Spinal cord (tissue), 10 donors: Measurements from ENCODE around the gene OR6C76. TPM values are rescaled to one million over a fixed set of nuclear protein-coding genes. Genes with fewer than 3 reads are reported as not detected.
"Not testable (repeated sequence)": the region's sequence is repeated elsewhere in the genome, so short reads cannot be mapped to it uniquely, and the experiment has no call there.

Experiments used
- DNase-seq, 6 donors: peaks; one replicate each; pipeline versions ENCODE4 v3.0.0 to v3.0.0-alpha.2; 2013 to 2015; ENCODE audit warnings: low spot score in 6 of 6, low read depth in 4 of 6
- H3K27ac ChIP-seq: one replicate; pipeline ENCODE4 v1.5.1; 2013; ENCODE audit warnings: low read depth, low read length, control low read depth
- H3K27me3 ChIP-seq: one replicate; pipeline ENCODE4 v1.6.1; 2013; ENCODE audit warnings: low read length; ENCODE audit not compliant: control insufficient read depth, insufficient read depth
- H3K36me3 ChIP-seq: one replicate; pipeline ENCODE4 v1.6.1; 2013; ENCODE audit warnings: low read length; ENCODE audit not compliant: control insufficient read depth, insufficient read depth
- H3K4me1 ChIP-seq: one replicate; pipeline ENCODE4 v1.6.1; 2013; ENCODE audit warnings: low read length; ENCODE audit not compliant: control insufficient read depth, insufficient read depth
- H3K4me3 ChIP-seq: one replicate; pipeline ENCODE4 v1.5.1; 2013; ENCODE audit warnings: low read depth, low read length, control low read depth
- H3K9me3 ChIP-seq: one replicate; pipeline ENCODE4 v1.6.1; 2013; ENCODE audit warnings: low read length; ENCODE audit not compliant: control insufficient read depth, insufficient read depth
- WGBS: methylation state at CpG from one replicate; pipeline ENCODE4 v1.1.5; 2013; ENCODE audit warnings: missing lambda C conversion rate; ENCODE audit not compliant: insufficient coverage; 5-methylcytosine and 5-hydroxymethylcytosine counted together
- long read RNA-seq, 4 donors: transcript quantifications; one replicate each; lab custom pipeline, GENCODE V29; 2026
- polyA plus RNA-seq, 2 donors: library from polyadenylated mRNA; unstranded; fragments of 120-200 nt; gene quantifications; one replicate each; pipeline ENCODE4 v1.2.1, GENCODE V29; 2013; ENCODE audit not compliant: insufficient read length in 2 of 2
- total RNA-seq, 2 donors: library from RNA; depleted of rRNA in 1 of 2; stranded (reverse); fragments of 120-200 nt in 1 of 2; fragments of >200 nt in 1 of 2; gene quantifications; one replicate each; pipeline versions ENCODE4 v1.2.3 to v1.2.4, GENCODE V29; 2013 to 2014
- donor health status: healthy.

The OR6C76 gene
- total RNA-seq, result not detected
- polyA plus RNA-seq, result not detected
- long read RNA-seq, donor 1, result 0 reads
- long read RNA-seq, donor 2, result 0 reads
- long read RNA-seq, donor 3, partial matches to known transcripts, result 0 of 1 reads
- long read RNA-seq, donor 3, other reads (novel, unspliced or antisense), result 0 of 1 reads
- long read RNA-seq, donor 4, result 0 reads

DNA sequence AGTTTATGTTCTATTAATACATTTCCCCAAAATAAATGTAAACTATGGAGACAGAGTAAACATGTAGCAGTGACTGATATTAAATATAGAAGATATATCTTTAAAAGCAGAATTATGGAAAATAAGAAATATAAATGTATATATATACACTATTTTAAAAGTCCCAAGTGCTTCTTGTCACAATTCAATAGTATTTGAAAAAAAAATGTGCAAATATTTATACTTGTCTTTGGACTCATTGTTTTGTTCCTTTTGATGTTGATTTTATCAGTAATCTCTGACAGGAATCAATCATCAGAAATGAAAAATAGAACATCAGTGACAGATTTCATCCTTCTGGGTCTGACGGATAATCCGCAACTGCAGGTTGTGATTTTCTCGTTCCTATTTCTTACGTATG, at the start of gene OR6C76:
OR6C76 (plus strand) TSS at position 301 of the 400 bp plus-strand sequence; CDS start at position 301, 0 bp downstream.
- Histone ChIP-seq H3K27ac (no peak within 1 kb of the TSS), H3K27me3 (no peaks in the 10 kb centered on the region), H3K36me3 (no peaks in the 10 kb centered on the region), H3K4me1 (no peaks in the 10 kb centered on the region), H3K4me3 (no peak within 1 kb of the TSS), H3K9me3 (no peaks in the 10 kb centered on the region)
- WGBS, result 100% methylated on average over 4 of the region's 4 CpGs
- DNase-seq, result no peak

DNA sequence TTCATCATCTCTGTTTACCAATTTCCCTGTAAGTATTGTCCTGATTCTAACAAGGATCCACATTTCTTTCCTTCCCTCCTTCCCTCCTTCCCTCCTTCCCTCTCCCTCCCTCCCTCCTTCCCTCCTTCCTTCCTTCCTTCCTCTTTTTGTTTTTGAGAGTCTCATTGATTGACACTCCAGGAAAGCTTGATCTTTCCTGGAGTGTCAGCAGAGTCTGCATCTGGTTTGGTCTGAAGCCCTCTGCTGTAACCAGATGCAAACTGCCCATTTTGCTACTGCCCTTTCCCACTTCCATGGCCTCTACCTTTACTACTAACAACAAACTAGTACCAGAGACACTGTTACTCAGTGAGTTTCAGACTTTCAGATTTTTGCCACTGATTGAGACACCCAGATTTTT, 40.2 kb upstream of the OR6C76 start:
- Histone ChIP-seq H3K36me3 (no peaks in the 10 kb centered on the region), H3K27me3 (no peaks in the 10 kb centered on the region), H3K9me3 (no peaks in the 10 kb centered on the region), H3K4me3 (no peak overlapping the region), H3K27ac (no peak overlapping the region), H3K4me1 (no peaks in the 10 kb centered on the region)
- no peak for DNase-seq

DNA sequence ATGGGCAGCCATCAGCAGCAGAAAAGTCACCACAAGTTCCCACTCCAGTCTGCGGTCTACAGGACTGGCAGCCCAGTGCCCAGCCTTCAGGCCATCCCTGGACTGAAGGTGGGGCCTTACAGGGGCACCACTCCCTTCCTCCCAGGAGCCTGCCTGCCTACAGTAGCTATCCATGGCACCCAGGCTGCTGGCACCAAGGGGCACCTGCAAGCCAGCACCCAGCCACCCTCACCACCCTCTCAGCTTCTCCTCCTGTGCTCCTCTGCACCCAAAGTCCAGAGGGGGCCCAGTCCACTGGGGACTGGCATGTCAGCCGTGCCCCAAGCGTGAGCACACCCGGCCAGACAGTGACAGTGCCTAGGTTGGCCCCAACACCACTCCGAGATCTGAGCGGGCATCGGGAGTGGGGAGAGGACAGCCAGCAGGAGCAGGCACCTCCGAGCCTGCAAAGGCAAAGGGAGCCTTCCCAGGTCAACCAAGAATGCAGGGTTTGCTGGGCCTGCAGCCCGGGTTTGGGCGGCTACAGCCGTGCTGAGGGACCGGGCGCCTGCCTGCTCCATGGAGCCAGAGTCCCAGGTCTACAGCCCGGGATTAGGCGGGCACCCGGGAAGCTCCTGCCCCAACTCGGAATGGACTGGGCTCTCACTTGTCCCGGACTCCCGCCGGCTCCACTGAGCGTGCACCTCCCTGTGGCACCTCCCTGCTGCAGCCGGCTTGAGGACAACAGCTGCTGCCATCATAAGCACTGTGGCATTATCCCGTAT, 33.8 kb upstream of the OR6C76 start:
- Histone ChIP-seq H3K27me3 (no peaks in the 10 kb centered on the region), H3K9me3 (no peaks in the 10 kb centered on the region), H3K36me3 (no peaks in the 10 kb centered on the region), H3K27ac (no peak overlapping the region), H3K4me1 (no peaks in the 10 kb centered on the region), H3K4me3 (no peak overlapping the region)
- no peak for DNase-seq
- WGBS, result 92% methylated on average over 23 of the region's 23 CpGs

DNA sequence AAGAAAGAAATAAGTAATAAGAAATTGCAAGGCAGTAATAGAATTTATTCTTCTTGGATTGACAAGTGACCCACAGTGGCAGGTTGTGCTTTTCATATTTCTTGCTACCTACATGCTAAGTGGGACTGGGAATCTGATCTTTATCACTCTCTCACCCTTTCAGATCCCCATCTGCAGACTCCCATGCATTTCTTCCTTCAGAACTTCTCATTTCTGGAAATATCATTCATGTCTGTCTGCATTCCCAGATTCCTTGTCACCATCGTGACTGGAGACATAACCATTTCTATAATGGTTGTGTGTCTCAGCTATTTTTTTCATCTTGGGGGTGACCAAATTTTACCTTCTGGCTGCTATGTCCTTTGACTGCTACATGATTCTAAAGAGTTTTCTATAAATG, 29.7 kb upstream of the OR6C76 start:
- Histone ChIP-seq H3K4me3 (no peak overlapping the region), H3K27ac (no peak overlapping the region), H3K36me3 (no peaks in the 10 kb centered on the region), H3K9me3 (no peaks in the 10 kb centered on the region), H3K4me1 (no peaks in the 10 kb centered on the region), H3K27me3 (no peaks in the 10 kb centered on the region)
- no peak for DNase-seq
- WGBS, result no CpG with 5 or more reads among the region's 1 CpG

DNA sequence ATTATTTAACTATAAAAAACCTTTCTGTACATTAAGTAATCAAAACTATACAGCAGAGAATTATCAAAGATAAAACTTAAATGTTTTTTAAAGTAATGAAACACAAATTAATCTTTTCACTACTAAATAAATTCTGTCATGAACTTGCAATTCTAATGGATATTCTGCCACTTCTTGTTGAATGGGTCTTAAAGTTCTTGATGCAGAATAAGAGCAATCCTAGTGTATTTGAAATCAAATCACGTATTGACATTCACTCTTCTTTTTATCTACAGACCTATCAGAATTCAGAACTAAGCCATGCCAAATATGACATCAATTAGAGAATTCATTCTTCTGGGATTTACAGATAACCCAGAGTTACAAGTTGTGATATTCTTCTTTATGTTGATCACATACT, 25.8 kb upstream of the OR6C76 start, which contains the start of gene OR6C65:
OR6C65 (plus strand) TSS at position 301 of the 400 bp plus-strand sequence; CDS start at position 301, 0 bp downstream.
- DNase-seq, result no peak

GRCh38 chr12:55407866-55408265, 18.2 kb upstream of the OR6C76 start:
- Histone ChIP-seq H3K27me3 (no peaks in the 10 kb centered on the region), H3K4me1 (no peaks in the 10 kb centered on the region), H3K27ac (no peak overlapping the region), H3K36me3 (no peaks in the 10 kb centered on the region), H3K4me3 (no peak overlapping the region), H3K9me3 (peaks cover 4% of the 10 kb centered on the region)
- WGBS, result no CpG with 5 or more reads among the region's 1 CpG
- DNase-seq, result no peak

More for the DNA sequence above, 25.8 kb upstream of the OR6C76 start, which contains the start of gene OR6C65:
- no peaks in the 10 kb centered on the region for H3K4me1 ChIP-seq
- H3K4me3 ChIP-seq, result no peak within 1 kb of the TSS
- H3K9me3 ChIP-seq, result no peaks in the 10 kb centered on the region
- H3K36me3 ChIP-seq, result no peaks in the 10 kb centered on the region
- H3K27ac ChIP-seq, result no peak within 1 kb of the TSS
- H3K27me3 ChIP-seq, result no peaks in the 10 kb centered on the region
- WGBS, result no CpG with 5 or more reads among the region's 1 CpG

- not testable (repeated sequence) for H3K4me1 ChIP-seq, H3K27ac ChIP-seq, H3K36me3 ChIP-seq, H3K27me3 ChIP-seq, DNase-seq, H3K4me3 ChIP-seq, H3K9me3 ChIP-seq
- WGBS, result no CpG with 5 or more reads among the region's 1 CpG
Observed at GRCh38 chr12:55409133-55409532, 16.9 kb upstream of the OR6C76 start.

GRCh38 chr12:55412138-55412537, 13.9 kb upstream of the OR6C76 start:
- WGBS, result 92% methylated on average over 8 of the region's 15 CpGs
- not testable (repeated sequence) for H3K36me3 ChIP-seq, H3K27ac ChIP-seq, H3K9me3 ChIP-seq, H3K27me3 ChIP-seq, H3K4me3 ChIP-seq, DNase-seq, H3K4me1 ChIP-seq

DNA sequence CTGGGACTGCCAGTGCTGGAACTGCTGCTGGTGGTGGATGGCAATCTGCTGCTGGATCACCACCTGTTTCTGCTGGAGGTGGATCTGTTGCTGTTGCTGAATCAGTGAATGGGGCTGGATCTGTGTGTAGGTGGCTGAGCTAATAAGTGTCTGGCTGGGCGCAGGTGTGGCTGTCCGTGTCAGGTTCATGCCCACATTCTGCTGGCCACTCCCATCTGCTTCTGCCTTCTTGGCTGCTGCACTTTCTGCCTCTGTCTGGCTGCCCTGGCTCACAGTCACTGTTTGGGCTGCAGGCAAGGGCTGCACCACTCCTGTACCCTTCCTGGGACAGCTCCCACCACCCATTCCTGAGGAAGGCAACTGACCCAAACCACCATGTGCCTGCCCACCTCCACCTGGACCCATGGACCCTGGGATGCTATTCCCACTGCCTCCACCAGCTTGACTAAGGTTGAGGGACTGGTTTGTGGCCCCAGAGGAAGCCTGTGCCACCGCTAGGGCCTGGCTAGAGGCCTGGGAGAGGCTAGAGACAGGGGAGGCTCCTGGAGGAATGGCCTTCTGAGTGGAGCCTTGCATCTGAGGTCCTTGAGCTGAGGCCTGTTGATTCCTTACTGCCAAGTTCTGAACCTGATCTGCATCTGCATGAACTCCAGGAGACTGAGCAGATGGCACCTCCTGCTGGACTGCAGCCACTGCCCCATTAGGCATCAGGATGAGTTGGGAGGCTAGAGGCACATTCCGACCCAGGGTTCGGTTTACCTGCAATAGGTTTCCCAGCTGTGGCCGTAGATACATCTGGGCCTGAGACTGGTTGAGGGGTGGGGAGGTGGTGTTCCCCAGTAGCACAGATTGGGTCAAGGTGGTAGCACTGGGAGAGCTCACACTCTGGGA, 12.3 kb upstream of the OR6C76 start:
- not testable (repeated sequence) for H3K27ac ChIP-seq, H3K36me3 ChIP-seq, H3K4me3 ChIP-seq, H3K27me3 ChIP-seq, DNase-seq, H3K4me1 ChIP-seq, H3K9me3 ChIP-seq
- WGBS, result 100% methylated on average over 3 of the region's 6 CpGs
